OCI-LY1 (cell line): ENCODE results near the gene PHC3.

Experiments
- H2AFZ ChIP-seq: fragments of 200-600 bp; sonication (generic), shearing (Covaris generic); 2 replicates; pipeline ENCODE4 v1.6.0; 2014; ENCODE audit warnings: antibody characterized with exemption, mild to moderate bottlenecking, low read length
- H3F3A ChIP-seq: fragments of 200-600 bp; sonication (generic), shearing (Covaris generic); 2 replicates; pipeline ENCODE4 v1.6.0; 2014; ENCODE audit warnings: mild to moderate bottlenecking, antibody characterized with exemption, low read length, moderate library complexity; ENCODE audit not compliant: insufficient read depth
- H3K27ac ChIP-seq: fragments of 200-600 bp; sonication (generic); 2 replicates; pipeline ENCODE4 v1.5.1; 2014; ENCODE audit warnings: low read length, mixed run types, mild to moderate bottlenecking, low read depth; ENCODE audit not compliant: poor library complexity, severe bottlenecking
- H3K27me3 ChIP-seq: fragments of 200-600 bp; sonication (generic); 2 replicates; pipeline ENCODE4 v1.6.0; 2014; ENCODE audit warnings: antibody characterized with exemption, mild to moderate bottlenecking, low read length, moderate library complexity; ENCODE audit not compliant: insufficient read depth
- H3K36me3 ChIP-seq: fragments of 200-600 bp; sonication (generic); 2 replicates; pipeline ENCODE4 v1.6.1; 2014; ENCODE audit warnings: mild to moderate bottlenecking, antibody characterized with exemption, low read length, moderate library complexity, mixed read lengths; ENCODE audit not compliant: insufficient read depth
- H3K4me1 ChIP-seq: fragments of 200-600 bp; sonication (generic); 2 replicates; pipeline ENCODE4 v1.5.1; 2014; ENCODE audit warnings: mild to moderate bottlenecking, low read length, moderate library complexity; ENCODE audit not compliant: insufficient read depth, severe bottlenecking
- H3K4me2 ChIP-seq: fragments of 200-600 bp; sonication (generic), shearing (Covaris generic); 2 replicates; pipeline ENCODE4 v1.6.1; 2014; ENCODE audit warnings: low read length
- H3K4me3 ChIP-seq: fragments of 200-600 bp; sonication (generic); 2 replicates; pipeline ENCODE4 v1.5.1; 2014; ENCODE audit warnings: low read length, low read depth, mild to moderate bottlenecking, mixed read lengths; ENCODE audit not compliant: poor library complexity, severe bottlenecking
- H3K79me2 ChIP-seq: fragments of 200-600 bp; shearing (Covaris generic); 2 replicates; pipeline ENCODE4 v1.6.1; 2016; ENCODE audit warnings: mixed run types, low read length, mixed read lengths; ENCODE audit not compliant: insufficient read depth
- H3K9ac ChIP-seq: fragments of 200-600 bp; sonication (generic), shearing (Covaris generic); 2 replicates; pipeline ENCODE4 v1.6.1; 2014; ENCODE audit warnings: mild to moderate bottlenecking, low read length, mixed read lengths
- H3K9me2 ChIP-seq: fragments of 200-600 bp; sonication (generic), shearing (Covaris generic); 2 replicates; pipeline ENCODE4 v1.6.1; 2014; ENCODE audit warnings: low read depth, mild to moderate bottlenecking, low read length, mixed read lengths
- H3K9me3 ChIP-seq: fragments of 200-600 bp; shearing (Covaris generic); 2 replicates; pipeline ENCODE4 v1.6.1; 2014; ENCODE audit warnings: low read length, mixed read lengths
- H4K20me1 ChIP-seq: fragments of 200-600 bp; sonication (generic), shearing (Covaris generic); 2 replicates; pipeline ENCODE4 v1.6.0; 2016; ENCODE audit warnings: mild to moderate bottlenecking, low read length; ENCODE audit not compliant: insufficient read depth
- CTCF ChIP-seq: fragments of 200-600 bp; sonication (generic), shearing (Covaris generic); IDR thresholded peaks from 2 replicates; pipeline ENCODE4 v1.5.1; 2017; ENCODE audit warnings: mild to moderate bottlenecking, antibody characterized with exemption, low read length, moderate library complexity, mixed read lengths
- EZH2 ChIP-seq: fragments of 200-600 bp; sonication (generic), shearing (Covaris generic); IDR thresholded peaks from 2 replicates; pipeline ENCODE4 v1.8.0; 2017; ENCODE audit warnings: borderline replicate concordance, mixed run types, mild to moderate bottlenecking, antibody characterized with exemption, low read length, moderate library complexity, mixed read lengths

Gene PHC3

GRCh38 chr3:170178651-170179050 lies 2.9 kb downstream of the PHC3 start:
- H3K9me2 ChIP-seq: no peaks in the 10 kb centered on the region
- H3K4me3 ChIP-seq: peak overlapping the region; percentile 80
- H3F3A ChIP-seq: 0 out of 2 replicates have a peak, but pooled peaks cover 6% of the 10 kb centered on the region
- no peaks in the 10 kb centered on the region for H3K27me3 ChIP-seq
- H4K20me1 ChIP-seq: no peaks in the 10 kb centered on the region
- H3K4me2 ChIP-seq: peak overlapping the region; percentile 88
- peaks cover 39% of the 10 kb centered on the region for H3K79me2 ChIP-seq
- no peak for TF ChIP-seq CTCF
- no peak for TF ChIP-seq EZH2
- no peak overlapping the region for H2AFZ ChIP-seq
- H3K9me3 ChIP-seq: no peaks in the 10 kb centered on the region
- peak overlapping the region; percentile 92; the same call in 1 of the 2 replicates for H3K9ac ChIP-seq
- H3K4me1 ChIP-seq: peaks cover 29% of the 10 kb centered on the region
- H3K27ac ChIP-seq: no peak overlapping the region
- H3K36me3 ChIP-seq: peaks cover 53% of the 10 kb centered on the region

- no peak overlapping the region for H3K4me3 ChIP-seq
Observed at GRCh38 chr3:170171563-170171962, 10.0 kb downstream of the PHC3 start.

GRCh38 chr3:170164717-170165116 lies 16.8 kb downstream of the PHC3 start:
- no peak overlapping the region for H3K9ac ChIP-seq
- H3K9me3 ChIP-seq: no peaks in the 10 kb centered on the region
- peaks cover 90% of the 10 kb centered on the region for H3K36me3 ChIP-seq
- H4K20me1 ChIP-seq: no peaks in the 10 kb centered on the region
- H3K27me3 ChIP-seq: no peaks in the 10 kb centered on the region
- TF ChIP-seq EZH2 (no peak), CTCF (no peak)
- H3K9me2 ChIP-seq: no peaks in the 10 kb centered on the region
- H3K27ac ChIP-seq: no peak overlapping the region
- no peak overlapping the region for H2AFZ ChIP-seq
- no peaks in the 10 kb centered on the region for H3F3A ChIP-seq
- peaks cover 48% of the 10 kb centered on the region for H3K79me2 ChIP-seq
- H3K4me2 ChIP-seq: no peak overlapping the region
- H3K4me1 ChIP-seq: no peaks in the 10 kb centered on the region
- no peak overlapping the region for H3K4me3 ChIP-seq

More at GRCh38 chr3:170171563-170171962, 10.0 kb downstream of the PHC3 start:
- Histone ChIP-seq H3K36me3 (peaks cover 93% of the 10 kb centered on the region), H3K27ac (no peak overlapping the region), H3K9ac (no peak overlapping the region), H3K4me2 (no peak overlapping the region), H2AFZ (no peak overlapping the region), H3K4me1 (no peaks in the 10 kb centered on the region), H3K9me3 (no peaks in the 10 kb centered on the region), H3F3A (no peaks in the 10 kb centered on the region), H3K9me2 (no peaks in the 10 kb centered on the region), H4K20me1 (no peaks in the 10 kb centered on the region), H3K79me2 (peaks cover 13% of the 10 kb centered on the region), H3K27me3 (no peaks in the 10 kb centered on the region)
- TF ChIP-seq EZH2 (no peak), CTCF (no peak)
